ENCODE data around the gene CD3G. TPM values are rescaled to one million over a fixed set of nuclear protein-coding genes. Genes with fewer than 3 reads are reported as not detected.
"Not testable (repeated sequence)": the region's sequence is repeated elsewhere in the genome, so short reads cannot be mapped to it uniquely, and the experiment has no call there.

The CD3G gene
- total and polyA plus RNA-seq, 12 donors = 0.03 to 1.3 (median 0.61) TPM; not detected in 1

- H3K36me3 ChIP-seq (replicated peaks in 1 of 2) = peaks cover 0 to 13% of the 10 kb centered on the region in 2 donors
- H3K4me1 ChIP-seq (replicated peaks in 1 of 2) = peaks cover 15 to 41% of the 10 kb centered on the region in 2 donors
- H3K9me3 ChIP-seq (replicated peaks in 1 of 3) = no peaks in the 10 kb centered on the region
- peak overlapping the region; percentile 36 to 86 (median 66) for H3K4me3 ChIP-seq
- 1 to 2% (median 1%) methylated on average over 22 of the region's 22 CpGs for WGBS, 4 donors
- no peaks in the 10 kb centered on the region for H3K27me3 ChIP-seq
- intact Hi-C loops (cut with DNase I) = loop anchor here in 1 of 2 donors (5.0 kb wide), 1 partner anchor 35 kb away; the partner anchor contains the start of gene KMT2A
- peak in 3 of 7 donors; percentile 21 to 39 (median 38) for DNase-seq
- H3K27ac ChIP-seq = peak overlapping the region; percentile 78 to 95 (median 90)
- TF ChIP-seq POLR2A (IDR thresholded peaks at IDR 0.05) (peak in 1 of 2 donors; percentile 51), CTCF (IDR thresholded peaks at IDR 0.05) (no peak)
Measured at GRCh38 chr11:118401880-118402590, 57.9 kb downstream of the CD3G start.

DNA sequence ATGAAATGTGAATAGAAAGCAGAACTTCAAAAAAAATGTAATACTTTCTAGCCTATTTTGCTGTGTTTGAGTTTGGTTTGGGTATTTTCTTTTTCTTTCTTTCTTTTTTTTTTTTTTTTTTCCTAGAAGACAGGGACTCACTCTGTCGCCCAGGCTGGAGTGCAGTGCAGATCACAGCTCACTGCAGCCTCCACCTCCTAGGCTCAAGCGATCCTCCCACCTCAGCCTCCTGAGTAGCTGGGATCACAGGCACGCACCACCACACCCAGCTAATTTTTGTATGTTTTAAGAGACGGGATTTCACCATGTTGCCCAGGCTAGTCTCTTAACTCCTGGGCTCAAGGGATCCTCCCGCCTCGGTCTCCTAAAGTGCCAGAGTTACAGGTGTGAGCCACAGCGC, 58.5 kb downstream of the CD3G start:
- Histone ChIP-seq H3K4me3 (peak overlapping the region in 2 of 4 donors; percentile 65 to 86), H3K4me1 (replicated peaks in 1 of 2) (peaks cover 15 to 41% of the 10 kb centered on the region in 2 donors), H3K27ac (peak overlapping the region; percentile 78 to 95 (median 90)), H3K36me3 (replicated peaks in 1 of 2) (peaks cover 0 to 18% of the 10 kb centered on the region in 2 donors)
- WGBS, 4 donors = 74 to 80% (median 77%) methylated on average over 7 of the region's 7 CpGs
- H3K27me3 ChIP-seq; H3K9me3 ChIP-seq (replicated peaks in 1 of 3): not testable (repeated sequence)
- peak in 1 of 7 donors; percentile 25 for DNase-seq
- intact Hi-C loops (cut with DNase I) = loop anchor here in 1 of 2 donors (5.0 kb wide), 1 partner anchor 35 kb away; the partner anchor contains the start of gene KMT2A

Small RNA genes within 50 kb of the gene (small RNA-seq; reads per million reads assigned to genes)
- gene AP001582.1 = 0 reads per million in 2 donors

Other genes with a start within 250 kb of the CD3G start
- 10 to 100 TPM in 2 of 9 donors, 1 to 10 TPM in 6, under 1 TPM in 1; 0.17 to 16.9 (median 5.4) TPM for gene SCN4B, start 191.5 kb upstream of the CD3G start, total RNA-seq
- gene SCN4B, start 191.5 kb upstream of the CD3G start, polyA plus RNA-seq = 1 to 10 TPM; 1.7 to 5.9 (median 1.8) TPM
- under 1 TPM; 0.09 to 0.96 (median 0.36) TPM for gene SCN2B, start 167.7 kb upstream of the CD3G start, total RNA-seq
- gene SCN2B, start 167.7 kb upstream of the CD3G start, polyA plus RNA-seq = under 1 TPM; 0.10 to 0.84 (median 0.40) TPM
- 10 to 100 TPM in 2 of 9 donors, 1 to 10 TPM in 7; 1.8 to 12.6 (median 4.8) TPM for gene JAML, start 119.3 kb upstream of the CD3G start, total RNA-seq
- gene JAML, start 119.3 kb upstream of the CD3G start, polyA plus RNA-seq = 10 to 100 TPM in 1 of 3 donors, 1 to 10 TPM in 2; 3.3 to 13.9 (median 4.2) TPM
- 1 to 10 TPM in 3 of 9 donors, under 1 TPM in 6; 0.28 to 3.2 (median 0.91) TPM for gene MPZL3, start 92.0 kb upstream of the CD3G start, total RNA-seq
- gene MPZL3, start 92.0 kb upstream of the CD3G start, polyA plus RNA-seq = 1 to 10 TPM in 1 of 3 donors, under 1 TPM in 2; 0.67 to 1.1 (median 0.71) TPM
- 10 to 100 TPM in 1 of 9 donors, 1 to 10 TPM in 6, under 1 TPM in 2; 0.48 to 14.9 (median 4.3) TPM for gene MPZL2, start 80.0 kb upstream of the CD3G start, total RNA-seq
- 10 to 100 TPM in 1 of 3 donors, 1 to 10 TPM in 2; 3.5 to 10.2 (median 6.0) TPM for gene MPZL2, start 80.0 kb upstream of the CD3G start, polyA plus RNA-seq
- gene CD3E, start 39.6 kb upstream of the CD3G start, total RNA-seq = 1 to 10 TPM in 5 of 9 donors, under 1 TPM in 2, not detected in 2; 0.63 to 3.4 (median 2.7) TPM
- 1 to 10 TPM; 2.2 to 3.4 (median 2.7) TPM for gene CD3E, start 39.6 kb upstream of the CD3G start, polyA plus RNA-seq
- 1 to 10 TPM in 7 of 9 donors, under 1 TPM in 2; 0.44 to 8.0 (median 2.2) TPM for gene CD3D, start 1.6 kb upstream of the CD3G start, total RNA-seq
- gene CD3D, start 1.6 kb upstream of the CD3G start, polyA plus RNA-seq = 1 to 10 TPM; 1.6 to 3.0 (median 2.1) TPM
- gene UBE4A, start 15.3 kb downstream of the CD3G start, total RNA-seq = 10 to 100 TPM; 29.6 to 52.8 (median 35.8) TPM
- 10 to 100 TPM; 16.1 to 44.9 (median 29.7) TPM for gene UBE4A, start 15.3 kb downstream of the CD3G start, polyA plus RNA-seq
- 100 to 1,000 TPM in 6 of 9 donors, 10 to 100 TPM in 3; 51.8 to 857 (median 300) TPM for gene ATP5MG, start 57.3 kb downstream of the CD3G start, total RNA-seq
- 100 to 1,000 TPM; 205 to 540 (median 367) TPM for gene ATP5MG, start 57.3 kb downstream of the CD3G start, polyA plus RNA-seq
- 100 to 1,000 TPM in 1 of 9 donors, 10 to 100 TPM in 8; 34.9 to 107 (median 48.8) TPM for gene KMT2A, start 92.1 kb downstream of the CD3G start, total RNA-seq
- gene KMT2A, start 92.1 kb downstream of the CD3G start, polyA plus RNA-seq = 10 to 100 TPM in 2 of 3 donors, 1 to 10 TPM in 1; 9.5 to 19.9 (median 18.4) TPM
- 1 to 10 TPM in 6 of 9 donors, under 1 TPM in 2, not detected in 1; 0.79 to 7.9 (median 2.7) TPM for gene TTC36, start 183.1 kb downstream of the CD3G start, total RNA-seq
- 1 to 10 TPM in 1 of 3 donors, under 1 TPM in 1, not detected in 1; 0.80 to 5.5 TPM for gene TTC36, start 183.1 kb downstream of the CD3G start, polyA plus RNA-seq
- 100 to 1,000 TPM in 1 of 9 donors, 10 to 100 TPM in 8; 27.0 to 113 (median 64.3) TPM for gene TMEM25, start 186.8 kb downstream of the CD3G start, total RNA-seq
- 10 to 100 TPM; 31.4 to 42.6 (median 39.5) TPM for gene TMEM25, start 186.8 kb downstream of the CD3G start, polyA plus RNA-seq
- gene IFT46, start 221.6 kb downstream of the CD3G start, total RNA-seq = 10 to 100 TPM; 13.8 to 43.6 (median 25.6) TPM
- gene IFT46, start 221.6 kb downstream of the CD3G start, polyA plus RNA-seq = 10 to 100 TPM; 29.6 to 39.9 (median 31.4) TPM
- 100 to 1,000 TPM in 5 of 9 donors, 10 to 100 TPM in 4; 81.9 to 254 (median 110) TPM for gene ARCN1, start 228.1 kb downstream of the CD3G start, total RNA-seq
- 100 to 1,000 TPM in 1 of 3 donors, 10 to 100 TPM in 2; 42.6 to 274 (median 54.5) TPM for gene ARCN1, start 228.1 kb downstream of the CD3G start, polyA plus RNA-seq

All from adrenal gland (tissue), 12 donors.